Central memory CD8-positive, alpha-beta T cell (primary cell): ENCODE data around the gene AGPAT2.

Source experiments
- ATAC-seq: fragments of 150-1000 bp; cut with Tn5 transposase; replicated peaks from 2 replicates; pipeline ENCODE4 v1.10.0; 2022; ENCODE audit warnings: mild to moderate bottlenecking, moderate FRiP score, moderate number of reproducible peaks; ENCODE audit not compliant: poor library complexity, severe bottlenecking; ENCODE audit errors: extremely low read depth
- DNase-seq, 2 donors: peaks; one replicate each; pipeline ENCODE4 v3.0.0; 2021; ENCODE audit warnings: low spot score in 2 of 2
- H3K27ac Mint-ChIP-seq: one replicate; pipeline ENCODE4 v1.8.0; 2022; ENCODE audit warnings: low read depth, mild to moderate bottlenecking, moderate library complexity, mixed read lengths
- H3K27me3 Mint-ChIP-seq: one replicate; pipeline ENCODE4 v1.8.0; 2022; ENCODE audit warnings: mixed read lengths
- H3K36me3 Mint-ChIP-seq: one replicate; pipeline ENCODE4 v1.8.0; 2022; ENCODE audit warnings: mild to moderate bottlenecking, moderate library complexity, mixed read lengths; ENCODE audit not compliant: insufficient read depth
- H3K4me1 Mint-ChIP-seq: one replicate; pipeline ENCODE4 v1.8.0; 2022; ENCODE audit warnings: mixed read lengths
- H3K4me3 Mint-ChIP-seq: one replicate; pipeline ENCODE4 v1.8.0; 2022; ENCODE audit warnings: mild to moderate bottlenecking, moderate library complexity, mixed read lengths
- H3K9me3 Mint-ChIP-seq: one replicate; pipeline ENCODE4 v1.8.0; 2022; ENCODE audit warnings: mixed read lengths

Gene AGPAT2

GRCh38 chr9:136676920-136677686, 10.2 kb downstream of the AGPAT2 start:
- Mint-ChIP-seq H3K4me1 (peaks cover 5% of the 10 kb centered on the region), H3K9me3 (no peaks in the 10 kb centered on the region), H3K36me3 (no peaks in the 10 kb centered on the region), H3K4me3 (no peak overlapping the region), H3K27me3 (no peaks in the 10 kb centered on the region), H3K27ac (peak overlapping the region; percentile 29)
- DNase-seq (no peak), ATAC-seq (no peak)

GRCh38 chr9:136676297-136676794, 10.9 kb downstream of the AGPAT2 start:
- peaks cover 1% of the 10 kb centered on the region for H3K36me3 Mint-ChIP-seq
- H3K4me3 Mint-ChIP-seq: no peak overlapping the region
- H3K4me1 Mint-ChIP-seq: peaks cover 5% of the 10 kb centered on the region
- DNase-seq (no peak), ATAC-seq (no peak)
- H3K9me3 Mint-ChIP-seq: no peaks in the 10 kb centered on the region
- no peaks in the 10 kb centered on the region for H3K27me3 Mint-ChIP-seq
- peak overlapping the region; percentile 29 for H3K27ac Mint-ChIP-seq

GRCh38 chr9:136675477-136676296, 11.6 kb downstream of the AGPAT2 start:
- Mint-ChIP-seq H3K27me3 (no peaks in the 10 kb centered on the region), H3K27ac (no peak overlapping the region), H3K36me3 (peaks cover 1% of the 10 kb centered on the region), H3K4me3 (no peak overlapping the region), H3K9me3 (no peaks in the 10 kb centered on the region), H3K4me1 (peaks cover 5% of the 10 kb centered on the region)
- DNase-seq (no peak), ATAC-seq (no peak)

GRCh38 chr9:136674786-136675349, 12.4 kb downstream of the AGPAT2 start:
- Mint-ChIP-seq H3K4me1 (peaks cover 5% of the 10 kb centered on the region), H3K27me3 (no peaks in the 10 kb centered on the region), H3K36me3 (peaks cover 1% of the 10 kb centered on the region), H3K9me3 (no peaks in the 10 kb centered on the region), H3K27ac (no peak overlapping the region), H3K4me3 (no peak overlapping the region)
- DNase-seq (no peak), ATAC-seq (no peak)

GRCh38 chr9:136673975-136674785, 13.1 kb downstream of the AGPAT2 start:
- Mint-ChIP-seq H3K9me3 (no peaks in the 10 kb centered on the region), H3K27ac (peak overlapping the region; percentile 81), H3K36me3 (peaks cover 1% of the 10 kb centered on the region), H3K4me1 (peaks cover 4% of the 10 kb centered on the region), H3K4me3 (no peak overlapping the region), H3K27me3 (peaks cover 1% of the 10 kb centered on the region)
- DNase-seq (no peak), ATAC-seq (no peak)

- Mint-ChIP-seq H3K4me1 (no peaks in the 10 kb centered on the region), H3K27me3 (peaks cover 10% of the 10 kb centered on the region), H3K36me3 (peaks cover 1% of the 10 kb centered on the region), H3K9me3 (no peaks in the 10 kb centered on the region), H3K27ac (peak overlapping the region; percentile 81), H3K4me3 (no peak overlapping the region)
- no peak for DNase-seq
- ATAC-seq: no peak
Measured at GRCh38 chr9:136673088-136673974, 13.9 kb downstream of the AGPAT2 start.

GRCh38 chr9:136672431-136673087, 14.7 kb downstream of the AGPAT2 start:
- peaks cover 10% of the 10 kb centered on the region for H3K27me3 Mint-ChIP-seq
- no peak for ATAC-seq
- H3K4me1 Mint-ChIP-seq: no peaks in the 10 kb centered on the region
- H3K4me3 Mint-ChIP-seq: no peak overlapping the region
- peaks cover 1% of the 10 kb centered on the region for H3K36me3 Mint-ChIP-seq
- no peak for DNase-seq
- no peak overlapping the region for H3K27ac Mint-ChIP-seq
- no peaks in the 10 kb centered on the region for H3K9me3 Mint-ChIP-seq

GRCh38 chr9:136671646-136672430, 15.4 kb downstream of the AGPAT2 start:
- ATAC-seq (no peak), DNase-seq (no peak)
- peaks cover 1% of the 10 kb centered on the region for H3K36me3 Mint-ChIP-seq
- H3K27me3 Mint-ChIP-seq: peaks cover 10% of the 10 kb centered on the region
- H3K27ac Mint-ChIP-seq: no peak overlapping the region
- H3K4me1 Mint-ChIP-seq: no peaks in the 10 kb centered on the region
- no peaks in the 10 kb centered on the region for H3K9me3 Mint-ChIP-seq
- H3K4me3 Mint-ChIP-seq: no peak overlapping the region

GRCh38 chr9:136671254-136671614, 16.0 kb downstream of the AGPAT2 start:
- Mint-ChIP-seq H3K36me3 (peaks cover 1% of the 10 kb centered on the region), H3K27me3 (peaks cover 10% of the 10 kb centered on the region), H3K9me3 (no peaks in the 10 kb centered on the region), H3K4me3 (no peak overlapping the region), H3K27ac (no peak overlapping the region), H3K4me1 (no peaks in the 10 kb centered on the region)
- no peak for DNase-seq
- no peak for ATAC-seq

- no peak overlapping the region for H3K27ac Mint-ChIP-seq
- H3K9me3 Mint-ChIP-seq: no peaks in the 10 kb centered on the region
- ATAC-seq (no peak), DNase-seq (no peak)
- no peak overlapping the region for H3K4me3 Mint-ChIP-seq
- peaks cover 10% of the 10 kb centered on the region for H3K27me3 Mint-ChIP-seq
- H3K4me1 Mint-ChIP-seq: no peaks in the 10 kb centered on the region
- H3K36me3 Mint-ChIP-seq: peaks cover 1% of the 10 kb centered on the region
Measured at GRCh38 chr9:136670576-136671253, 16.5 kb downstream of the AGPAT2 start.
